GM12892 (cell line): ENCODE data around the gene XIAP.

Source experiments
- POLR2A ChIP-seq: IDR thresholded peaks from 2 replicates; pipeline ENCODE4 v1.6.1; 2011; ENCODE audit warnings: low read depth, low read length, control low read depth
- POLR2AphosphoS5 ChIP-seq: IDR thresholded peaks from 2 replicates; pipeline ENCODE4 v1.6.1; 2011; ENCODE audit warnings: low read depth, low read length, control low read depth
- TAF1 ChIP-seq: IDR thresholded peaks from 2 replicates; pipeline ENCODE4 v1.6.1; 2011; ENCODE audit warnings: low read depth, mild to moderate bottlenecking, control low read depth, low read length, borderline replicate concordance

DNA sequence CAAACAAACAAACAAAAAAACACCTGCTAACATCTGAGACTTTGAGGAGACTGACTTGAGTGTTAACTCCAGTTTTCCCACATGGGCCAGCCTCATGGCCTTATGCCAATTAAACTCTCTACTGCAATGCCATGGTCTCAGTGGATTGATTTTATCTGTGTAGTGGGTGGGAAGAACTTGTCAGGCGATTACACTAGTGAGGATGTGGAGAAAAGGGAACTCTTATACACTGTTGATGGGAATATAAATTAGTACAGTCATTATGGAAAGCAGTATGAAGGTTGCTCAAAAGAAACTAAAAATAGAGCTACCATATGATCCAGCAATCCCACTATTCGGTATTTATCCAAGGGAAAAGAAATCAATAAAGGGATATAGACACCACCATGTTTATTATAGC lies 12.8 kb upstream of the XIAP start:
- TF ChIP-seq TAF1 (no peak), POLR2AphosphoS5 (no peak), POLR2A (no peak)
